Chondrocyte (in vitro differentiated cells): ENCODE results near the gene CMC1. TPM values are rescaled to one million over a fixed set of nuclear protein-coding genes. Genes with fewer than 3 reads are reported as not detected.

Source experiments
- total RNA-seq: library from RNA; stranded (reverse); gene quantifications from 3 replicates; pipeline ENCODE4 v1.2.1, GENCODE V29; 2021

CMC1 gene
- total RNA-seq, 1 donor from 2014 or later = 9.4 TPM

Other genes with a start within 250 kb of the CMC1 start
- 1.1 to 2.1 TPM (median 1.8 TPM) in 3 replicates for gene ZCWPW2, start 107.1 kb downstream of the CMC1 start, total RNA-seq
- gene AZI2, start 107.2 kb downstream of the CMC1 start, total RNA-seq = 77.8 to 80.6 TPM (median 79.4 TPM) in 3 replicates